Renal cortical epithelial cell (primary cell): Measurements from ENCODE around the gene NR1I2. TPM values are rescaled to one million over a fixed set of nuclear protein-coding genes. Genes with fewer than 3 reads are reported as not detected.

ENCODE experiments used
- DNase-seq: peaks from one replicate; pipeline ENCODE4 v3.0.0-alpha.2; 2011; ENCODE audit warnings: low read depth
- total RNA-seq: library from RNA; depleted of rRNA; stranded (reverse); fragments of >200 nt; gene quantifications from 2 replicates; pipeline ENCODE4 v1.2.3, GENCODE V29; 2014

The NR1I2 gene
- total RNA-seq: 0.20 TPM in 1 of 2 replicates, not detected in the other

GRCh38 chr3:119781330-119782198, at the start of gene NR1I2:
Gene NR1I2 (plus strand): TSS chr3:119782101.
- DNase-seq: no peak

DNA sequence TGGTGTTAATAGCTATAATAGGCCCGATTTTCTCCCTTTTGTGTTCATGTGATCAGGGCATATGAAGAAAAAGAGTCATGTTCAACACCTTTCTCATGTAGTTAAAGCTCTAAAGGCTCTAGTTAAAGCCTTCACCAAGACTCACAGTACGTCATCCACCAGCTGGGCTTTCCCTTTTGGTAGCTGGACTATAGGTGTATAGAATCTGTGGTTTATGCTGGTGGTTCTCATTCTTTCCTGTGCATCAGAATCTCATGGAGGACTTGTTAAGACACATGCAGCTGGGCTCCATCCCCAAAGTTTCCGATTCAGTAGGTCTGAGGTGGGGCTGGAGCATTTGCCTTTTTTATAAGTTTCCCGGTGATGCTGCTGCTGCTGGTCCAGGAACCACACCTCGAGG, 48.1 kb upstream of the NR1I2 start:
- DNase-seq: no peak

DNA sequence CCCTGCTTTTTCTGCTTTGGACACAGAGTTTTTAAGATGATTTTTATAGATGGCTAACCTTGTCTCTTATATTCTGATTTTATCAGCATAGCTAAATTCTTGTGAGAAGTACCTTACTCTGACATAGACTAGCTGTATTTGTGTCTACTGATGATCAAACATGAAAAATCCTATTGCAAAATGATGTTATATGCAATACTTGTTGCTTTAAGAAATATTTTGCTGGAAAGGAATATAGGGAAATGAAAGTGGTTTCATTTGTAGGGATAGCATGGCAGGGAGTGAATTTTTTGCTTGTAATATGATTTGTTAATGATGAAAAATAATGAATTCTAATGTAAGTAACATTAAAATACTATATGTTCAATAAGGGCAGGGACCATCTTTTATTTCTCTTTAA, 43.2 kb upstream of the NR1I2 start:
- no peak for DNase-seq

DNA sequence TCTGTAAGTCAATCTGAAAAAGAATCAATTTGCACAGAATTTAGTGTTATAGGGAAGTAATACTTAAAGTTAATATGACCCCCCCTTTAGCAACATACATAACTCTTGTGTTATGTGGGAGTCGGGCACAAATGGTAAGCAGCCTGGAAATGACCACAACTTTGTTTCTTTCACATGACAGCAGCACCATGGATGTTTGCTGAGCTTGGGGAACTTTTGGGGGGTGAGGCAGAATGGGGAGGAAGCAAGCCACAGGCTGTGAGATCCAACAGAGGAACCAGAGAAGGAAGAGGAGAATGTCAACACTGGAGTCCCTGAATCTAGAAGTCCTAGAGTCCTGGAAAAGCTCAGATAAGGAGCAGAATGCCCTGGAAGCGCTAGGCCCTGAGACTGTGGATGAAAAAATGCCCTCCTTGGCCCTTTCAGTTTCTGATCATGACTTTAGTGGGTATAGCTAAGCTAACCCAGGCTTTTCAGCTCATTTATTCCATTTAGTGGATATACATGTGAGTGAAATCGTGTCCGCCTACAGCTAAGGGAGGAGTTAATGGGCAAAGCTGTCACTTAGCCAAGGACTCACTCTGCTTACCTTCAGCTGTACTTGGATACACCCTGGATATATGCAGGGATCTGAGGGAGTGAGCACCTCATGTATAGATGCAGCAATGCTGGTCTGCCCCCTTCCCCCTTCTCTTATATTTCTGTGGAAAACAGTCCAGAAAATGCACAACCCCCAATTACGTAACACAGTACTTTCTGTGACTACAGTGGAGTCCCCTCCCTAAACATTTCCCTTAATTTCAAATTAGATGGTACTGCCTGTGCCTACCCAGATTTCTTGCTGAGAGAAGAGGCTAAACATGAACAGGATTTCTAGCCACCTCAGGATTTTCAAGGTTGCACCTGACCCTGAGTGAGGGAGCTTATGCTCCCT, 40.0 kb upstream of the NR1I2 start:
- DNase-seq: no peak

- DNase-seq: no peak
Measured at GRCh38 chr3:119743921-119744320, 38.0 kb upstream of the NR1I2 start.

DNA sequence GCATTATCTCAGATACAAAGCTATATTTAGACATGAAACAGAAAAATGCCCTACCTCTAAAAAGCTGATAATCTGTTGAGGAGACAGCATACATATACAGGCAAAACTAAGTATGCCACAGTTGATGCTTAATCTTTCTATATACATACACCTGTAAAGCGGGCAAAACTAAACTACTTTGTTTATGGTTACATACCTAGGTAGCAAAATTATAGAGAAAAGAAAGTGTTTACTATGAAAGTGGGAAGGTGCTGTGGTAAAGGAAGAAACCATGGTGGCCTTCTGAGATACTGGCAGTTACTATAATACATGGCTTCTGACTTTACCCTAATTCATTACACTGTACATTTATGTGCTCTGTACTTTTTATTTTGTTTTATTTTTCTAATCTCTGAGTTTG, 36.0 kb upstream of the NR1I2 start:
- DNase-seq: no peak

GRCh38 chr3:119746423-119746822, 35.5 kb upstream of the NR1I2 start:
- no peak for DNase-seq

- no peak for DNase-seq
Measured at GRCh38 chr3:119747357-119747756, 34.5 kb upstream of the NR1I2 start.

- peak; percentile 63 for DNase-seq
Measured at GRCh38 chr3:119748991-119749390, 32.9 kb upstream of the NR1I2 start.

- DNase-seq: no peak
Measured at GRCh38 chr3:119751423-119751822, 30.5 kb upstream of the NR1I2 start.

DNA sequence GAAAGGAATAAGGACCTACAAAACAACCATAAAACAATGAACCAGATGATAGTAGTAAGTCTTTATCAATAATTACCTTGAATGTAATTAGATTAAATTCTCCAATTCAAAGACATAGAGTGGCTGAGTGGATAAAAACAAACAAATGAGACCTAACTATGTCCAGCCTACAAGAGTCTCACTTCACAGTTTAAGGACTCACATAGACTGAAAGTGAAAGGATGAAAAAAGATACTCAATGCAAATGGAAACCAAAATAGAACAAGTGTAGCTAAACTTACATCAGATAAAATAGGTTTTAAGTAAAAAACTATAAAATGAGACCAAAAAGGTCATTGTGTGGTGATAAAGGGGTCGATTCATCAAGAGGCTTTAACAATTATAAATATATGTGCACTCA, 21.9 kb upstream of the NR1I2 start:
- DNase-seq: no peak

GRCh38 chr3:119762876-119763275, 19.0 kb upstream of the NR1I2 start:
- no peak for DNase-seq

- no peak for DNase-seq
Measured at GRCh38 chr3:119763466-119763865, 18.4 kb upstream of the NR1I2 start.

GRCh38 chr3:119765239-119765638, 16.7 kb upstream of the NR1I2 start:
- no peak for DNase-seq

DNA sequence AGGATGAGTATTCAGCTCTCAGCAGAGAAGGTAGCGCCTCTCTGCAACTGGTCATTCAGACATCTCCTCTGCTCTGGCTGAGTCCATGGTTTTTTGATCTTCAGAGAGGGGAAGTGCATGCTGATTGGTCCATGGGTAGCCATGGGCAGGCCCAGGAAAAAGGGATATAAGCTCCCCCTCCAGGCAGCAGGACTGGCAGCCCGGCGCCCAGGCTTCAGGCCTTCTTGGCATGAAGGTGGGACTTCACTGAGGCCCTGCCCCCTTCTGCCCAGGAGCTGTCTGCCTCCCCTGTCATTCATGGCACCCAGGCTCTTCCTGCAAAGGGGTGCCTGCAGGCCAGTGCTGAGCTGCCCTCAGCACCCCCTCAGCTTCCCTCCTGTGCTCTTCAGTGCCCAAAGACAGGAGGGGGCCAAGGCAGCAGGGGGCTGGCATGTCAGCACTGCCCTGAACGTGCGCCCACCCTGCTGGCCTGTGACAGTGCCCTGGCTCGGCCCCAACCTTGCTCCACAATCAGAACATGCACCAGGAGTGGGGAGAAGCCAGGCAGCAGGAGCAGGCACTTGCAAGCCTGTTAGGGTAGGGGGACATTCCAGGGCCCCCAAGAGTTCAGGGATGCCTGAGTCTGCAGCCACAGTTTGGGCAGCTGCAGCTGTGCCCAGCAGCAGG, 13.8 kb upstream of the NR1I2 start:
- no peak for DNase-seq

- DNase-seq: no peak
Measured at GRCh38 chr3:119768668-119769393, 13.1 kb upstream of the NR1I2 start.

- DNase-seq: peak; percentile 1
Measured at GRCh38 chr3:119769394-119770149, 12.3 kb upstream of the NR1I2 start.

GRCh38 chr3:119774444-119774843, 7.5 kb upstream of the NR1I2 start:
- no peak for DNase-seq

DNA sequence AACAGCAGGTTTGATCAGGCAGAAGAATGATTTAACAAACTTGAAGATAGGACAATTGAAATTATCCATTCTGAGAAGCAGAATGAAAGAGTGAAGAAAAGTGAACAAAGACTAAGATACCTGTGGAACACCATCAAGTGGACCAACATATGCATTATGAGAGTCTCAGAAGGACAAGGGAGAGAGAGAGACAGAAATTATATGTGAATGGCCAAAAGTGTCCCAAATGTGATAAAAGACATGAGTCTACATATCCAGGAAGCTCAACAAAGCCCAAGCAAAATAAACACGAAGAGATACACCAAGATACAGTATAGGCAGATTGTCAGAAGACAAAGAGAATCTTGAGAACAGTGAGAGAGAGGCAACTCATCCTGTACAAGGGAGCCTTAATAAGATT, 5.6 kb upstream of the NR1I2 start:
- DNase-seq: no peak

GRCh38 chr3:119778176-119778575, 3.7 kb upstream of the NR1I2 start:
- no peak for DNase-seq

DNA sequence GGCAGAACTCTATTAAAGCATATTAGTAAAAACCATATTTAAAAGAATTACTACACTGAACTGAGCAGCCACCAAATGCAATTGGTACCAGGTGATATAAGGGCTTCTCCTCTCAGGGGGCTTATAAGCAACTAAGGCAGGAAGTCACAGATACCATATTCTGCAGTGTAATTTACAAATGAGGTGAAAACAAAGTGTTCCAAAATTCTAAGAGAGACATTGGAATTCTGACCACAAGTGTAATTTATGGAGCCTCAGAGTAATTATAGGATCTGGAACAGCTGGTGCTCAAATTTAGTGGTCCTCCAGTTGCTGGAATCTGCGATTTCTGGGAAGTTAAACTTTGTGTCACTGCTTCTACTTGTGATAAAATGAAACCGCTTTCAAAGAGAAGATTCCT, 3.1 kb upstream of the NR1I2 start:
- DNase-seq: no peak
